GM21515 (cell line): ENCODE results near the gene APLF.
"Not testable (repeated sequence)": the region's sequence is repeated elsewhere in the genome, so short reads cannot be mapped to it uniquely, and the experiment has no call there.

Experiments used
- ATAC-seq: cut with Tn5 transposase; IDR thresholded peaks from one replicate; pipeline ENCODE4 v1.9.1; 2021; ENCODE audit not compliant: unreplicated experiment

The APLF gene

GRCh38 chr2:68472796-68473414 is 5.5 kb downstream of the APLF start:
- ATAC-seq: no peak

GRCh38 chr2:68475110-68475509 is 7.7 kb downstream of the APLF start:
- ATAC-seq: no peak

GRCh38 chr2:68475576-68475975 is 8.2 kb downstream of the APLF start:
- no peak for ATAC-seq

GRCh38 chr2:68476454-68476853 is 9.1 kb downstream of the APLF start:
- no peak for ATAC-seq

- no peak for ATAC-seq
Observed at GRCh38 chr2:68478688-68479087, 11.3 kb downstream of the APLF start.

GRCh38 chr2:68482296-68482820 is 15.0 kb downstream of the APLF start:
- ATAC-seq: no peak

- ATAC-seq: no peak
Observed at GRCh38 chr2:68483011-68483410, 15.6 kb downstream of the APLF start.

GRCh38 chr2:68487773-68488355 is 20.5 kb downstream of the APLF start:
- ATAC-seq: no peak

- not testable (repeated sequence) for ATAC-seq
Observed at GRCh38 chr2:68488605-68489004, 21.2 kb downstream of the APLF start.

GRCh38 chr2:68489282-68489681 is 21.9 kb downstream of the APLF start:
- ATAC-seq: no peak

- ATAC-seq: no peak
Observed at GRCh38 chr2:68491582-68491981, 24.2 kb downstream of the APLF start.

GRCh38 chr2:68499133-68499532 is 31.7 kb downstream of the APLF start:
- ATAC-seq: no peak

GRCh38 chr2:68500649-68501048 is 33.3 kb downstream of the APLF start:
- ATAC-seq: no peak

GRCh38 chr2:68501768-68502167 is 34.4 kb downstream of the APLF start:
- ATAC-seq: no peak

- ATAC-seq: no peak
Observed at GRCh38 chr2:68505603-68506159, 38.3 kb downstream of the APLF start.

GRCh38 chr2:68506170-68506569 is 38.8 kb downstream of the APLF start:
- ATAC-seq: no peak

GRCh38 chr2:68512326-68512725 is 44.9 kb downstream of the APLF start:
- no peak for ATAC-seq

- no peak for ATAC-seq
Observed at GRCh38 chr2:68512966-68513365, 45.6 kb downstream of the APLF start.

GRCh38 chr2:68514316-68514929 is 47.0 kb downstream of the APLF start:
- no peak for ATAC-seq

- no peak for ATAC-seq
Observed at GRCh38 chr2:68516051-68516955, 48.9 kb downstream of the APLF start.

GRCh38 chr2:68519236-68519635 is 51.9 kb downstream of the APLF start:
- no peak for ATAC-seq
